AG04450 (cell line): Measurements from ENCODE around the gene RGL1. TPM values are rescaled to one million over a fixed set of nuclear protein-coding genes. Genes with fewer than 3 reads are reported as not detected.

Experiments
- CTCF ChIA-PET: fragments of 300-600, 350-600 bp; formaldehyde crosslinking; extraction: SDS; loops from one replicate; lab custom pipeline; 2022; ENCODE audit warnings: antibody characterized with exemption, inconsistent platforms; lab: Charles Lee
- POLR2A ChIA-PET: fragments of 350-600 bp; formaldehyde crosslinking; extraction: SDS; loops from one replicate; lab custom pipeline; 2021; ENCODE audit warnings: antibody characterized with exemption, inconsistent platforms; lab: Yijun Ruan, JAX
- DNase-seq: peaks from one replicate; pipeline ENCODE4 v3.0.0-alpha.2; 2011; ENCODE audit warnings: low read depth, low spot score
- H3K27ac ChIP-seq: one replicate; pipeline ENCODE4 v1.5.1; 2012; ENCODE audit warnings: low read depth, low read length, control low read depth
- H3K27me3 ChIP-seq: one replicate; pipeline ENCODE4 v1.6.0; 2012; ENCODE audit warnings: low read length; ENCODE audit not compliant: control insufficient read depth, insufficient read depth
- H3K4me3 ChIP-seq: 2 replicates; pipeline ENCODE4 v1.5.1; 2011; ENCODE audit warnings: mild to moderate bottlenecking, low read depth, low read length, control low read depth
- H3K9me3 ChIP-seq: 2 replicates; pipeline ENCODE4 v1.5.1; 2012; ENCODE audit warnings: low read length; ENCODE audit not compliant: control insufficient read depth, insufficient read depth
- CTCF ChIP-seq: IDR thresholded peaks from 2 replicates; pipeline ENCODE4 v1.5.1; 2011; ENCODE audit warnings: low read depth, low read length, control low read depth, inconsistent platforms
- polyA plus RNA-seq: library from polyadenylated mRNA; depleted of rRNA; stranded (reverse); fragments of >200 nt; gene quantifications from 2 replicates; pipeline ENCODE4 v1.2.3, GENCODE V29; 2011

Gene RGL1
- polyA plus RNA-seq, 1 experiment, result 11.1 TPM

DNA sequence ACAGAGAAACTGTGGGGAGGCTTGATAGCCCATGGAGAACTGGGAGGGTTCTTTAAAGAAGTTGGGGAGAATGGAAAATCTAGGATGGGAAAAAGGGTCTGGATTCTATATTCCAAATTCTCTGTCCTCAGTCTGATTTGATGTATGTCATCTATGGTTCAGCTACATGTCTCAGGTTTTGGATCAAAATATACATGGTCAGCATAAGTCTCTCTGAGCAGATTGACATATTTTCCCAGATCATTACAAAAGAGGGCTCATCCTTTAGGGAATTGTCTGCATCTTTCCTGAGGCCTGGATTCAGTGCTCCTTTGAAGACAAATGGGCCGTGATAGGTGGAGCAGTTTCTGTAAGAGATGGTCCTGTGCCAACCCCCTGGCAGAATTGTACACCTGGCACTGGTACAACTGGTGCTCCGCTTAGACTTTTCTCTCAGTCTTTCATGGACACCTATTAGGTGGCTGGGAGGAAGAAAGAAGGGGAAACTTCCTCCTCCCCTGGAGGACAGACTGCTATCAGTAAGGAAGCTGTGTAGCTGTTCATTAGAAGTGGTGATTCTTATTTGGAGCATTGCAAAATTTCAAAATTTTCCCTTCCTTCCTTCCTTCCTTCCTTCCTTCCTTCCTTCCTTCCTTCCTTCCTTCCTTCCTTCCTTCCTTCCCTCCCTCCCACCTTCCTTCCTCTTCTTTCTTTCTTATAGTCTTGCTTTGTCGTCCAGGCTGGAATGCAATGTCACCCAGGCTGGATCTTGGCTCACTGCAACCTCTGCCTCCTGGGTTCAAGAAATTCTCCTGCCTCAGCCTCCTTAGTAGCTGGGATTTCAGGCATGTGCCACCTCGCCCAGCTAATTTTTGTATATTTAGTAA, 26.1 kb upstream of the RGL1 start:
- Histone ChIP-seq H3K27me3 (no peaks in the 10 kb centered on the region), H3K9me3 (peaks cover 7% of the 10 kb centered on the region), H3K4me3 (no peak overlapping the region), H3K27ac (no peak overlapping the region)
- POLR2A ChIA-PET, result interaction anchor here (0.6 kb wide), 1 partner anchor 12 kb away, joined by 4 read pairs; no protein-coding TSS in a partner anchor
- DNase-seq, result no peak
- TF ChIP-seq CTCF, result no peak
- CTCF ChIA-PET, result interaction anchor here (1.1 to 1.3 kb wide), 2 partner anchors 11 to 93 kb away, joined by 3 to 5 read pairs; no protein-coding TSS in a partner anchor

DNA sequence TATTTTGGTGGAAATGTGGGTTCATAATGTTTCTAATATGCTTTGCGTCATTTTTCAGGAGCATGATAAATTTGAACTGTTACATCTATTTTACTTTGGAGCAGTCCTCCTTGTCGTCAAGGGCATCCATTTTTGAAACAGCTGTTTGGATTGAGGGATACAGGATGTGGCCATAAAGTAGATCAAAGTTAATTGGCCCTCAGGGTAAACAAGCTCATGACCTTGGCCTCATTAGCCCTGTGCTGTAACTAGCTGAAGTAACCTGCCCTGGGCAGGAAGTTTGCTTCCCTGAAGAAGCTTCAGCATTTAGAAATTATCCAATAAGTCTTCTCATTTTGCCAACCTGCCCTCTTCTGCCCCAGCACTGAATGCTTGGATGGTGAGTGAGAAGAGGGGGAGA, 24.8 kb upstream of the RGL1 start:
- ChIA-PET POLR2A (no interaction called here), CTCF (no interaction called here)
- no peak overlapping the region for H3K4me3 ChIP-seq
- no peaks in the 10 kb centered on the region for H3K27me3 ChIP-seq
- no peaks in the 10 kb centered on the region for H3K9me3 ChIP-seq
- DNase-seq, result no peak
- H3K27ac ChIP-seq, result no peak overlapping the region
- TF ChIP-seq CTCF, result no peak

GRCh38 chr1:183780757-183781156, 24.2 kb upstream of the RGL1 start:
- no peaks in the 10 kb centered on the region for H3K27me3 ChIP-seq
- no peak for TF ChIP-seq CTCF
- ChIA-PET CTCF (no interaction called here), POLR2A (no interaction called here)
- DNase-seq, result no peak
- H3K27ac ChIP-seq, result no peak overlapping the region
- H3K4me3 ChIP-seq, result no peak overlapping the region
- no peaks in the 10 kb centered on the region for H3K9me3 ChIP-seq

DNA sequence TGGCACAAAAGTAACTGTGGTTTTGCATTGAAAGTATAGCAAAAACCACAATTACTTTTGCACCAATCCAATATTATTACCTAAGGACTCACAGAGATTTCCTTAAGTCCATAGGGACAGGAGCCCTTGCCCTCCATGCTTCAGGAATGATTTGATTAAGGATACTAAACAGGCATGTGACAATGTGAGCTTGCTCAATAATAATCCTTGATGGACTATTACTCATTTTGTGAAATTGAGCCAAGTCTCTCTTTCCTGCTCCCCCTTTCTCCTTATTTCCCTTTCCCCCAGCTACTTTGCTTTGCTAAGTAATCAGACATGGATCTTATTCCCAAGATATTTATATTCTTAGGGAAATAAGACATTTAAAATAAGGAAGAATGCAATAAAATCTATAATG, 21.6 kb upstream of the RGL1 start:
- CTCF ChIA-PET, result interaction anchor here (0.9 to 1.2 kb wide), 2 partner anchors 128 to 132 kb away, joined by 3 to 4 read pairs; no protein-coding TSS in a partner anchor
- no peak for TF ChIP-seq CTCF
- POLR2A ChIA-PET, result no interaction called here
- DNase-seq, result no peak
- Histone ChIP-seq H3K27me3 (no peaks in the 10 kb centered on the region), H3K27ac (no peak overlapping the region), H3K9me3 (no peaks in the 10 kb centered on the region), H3K4me3 (no peak overlapping the region)
